Dedifferentiated amniotic fluid mesenchymal stem cell (primary cell): ENCODE results near the gene CD99L2.

Source experiments
- DNase-seq: peaks from one replicate; pipeline ENCODE4 v3.0.0-alpha.2; 2016; ENCODE audit errors: extremely low spot score

The CD99L2 gene

GRCh38 chrX:150792949-150793527 lies 105.4 kb downstream of the CD99L2 start:
- no peak for DNase-seq

- no peak for DNase-seq
These were observed 108.4 kb downstream of the CD99L2 start for GRCh38 chrX:150790021-150790420.

DNA sequence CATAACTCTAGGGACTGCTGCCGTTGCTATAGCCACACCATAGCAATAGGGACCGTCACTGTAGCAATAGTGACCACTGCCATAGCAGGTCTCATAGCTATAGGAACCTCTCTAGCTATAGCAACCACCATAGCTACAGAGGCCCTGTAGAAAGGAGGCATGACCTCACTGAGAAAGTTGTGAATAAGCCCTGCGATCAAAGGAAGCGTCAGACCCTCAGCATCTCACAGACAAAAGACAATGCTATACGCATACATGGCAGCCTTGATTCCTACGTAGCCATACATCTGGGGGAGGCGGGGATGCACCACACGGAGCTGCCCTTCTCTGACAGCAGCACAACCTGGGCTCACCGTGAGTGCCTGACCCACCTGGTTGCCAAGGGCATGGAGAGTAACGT lies 116.8 kb downstream of the CD99L2 start:
- no peak for DNase-seq

DNA sequence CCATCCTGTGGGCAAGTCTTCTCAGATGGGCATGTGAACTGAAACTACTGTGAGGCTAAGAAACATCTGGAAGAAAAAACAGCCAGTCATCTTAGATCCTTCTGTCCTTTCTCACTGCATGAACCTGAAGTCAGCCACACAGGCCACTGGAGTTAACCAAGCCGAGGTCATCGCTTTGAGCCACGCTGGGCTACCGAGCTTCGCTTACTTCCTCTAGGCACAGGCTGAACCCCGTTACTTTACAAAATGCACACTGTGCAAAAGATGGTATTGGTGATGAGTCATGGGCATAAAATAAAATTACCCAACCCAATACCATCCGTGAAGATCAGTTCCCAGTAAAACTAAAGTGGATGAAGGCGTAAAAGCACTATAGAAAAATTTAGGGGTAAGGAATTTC lies 119.1 kb downstream of the CD99L2 start:
- no peak for DNase-seq

GRCh38 chrX:150777328-150777992 lies 121.0 kb downstream of the CD99L2 start:
- DNase-seq, result no peak

- no peak for DNase-seq
These were observed 122.7 kb downstream of the CD99L2 start for GRCh38 chrX:150775569-150776350.

GRCh38 chrX:150774798-150775568 lies 123.5 kb downstream of the CD99L2 start:
- DNase-seq, result no peak

DNA sequence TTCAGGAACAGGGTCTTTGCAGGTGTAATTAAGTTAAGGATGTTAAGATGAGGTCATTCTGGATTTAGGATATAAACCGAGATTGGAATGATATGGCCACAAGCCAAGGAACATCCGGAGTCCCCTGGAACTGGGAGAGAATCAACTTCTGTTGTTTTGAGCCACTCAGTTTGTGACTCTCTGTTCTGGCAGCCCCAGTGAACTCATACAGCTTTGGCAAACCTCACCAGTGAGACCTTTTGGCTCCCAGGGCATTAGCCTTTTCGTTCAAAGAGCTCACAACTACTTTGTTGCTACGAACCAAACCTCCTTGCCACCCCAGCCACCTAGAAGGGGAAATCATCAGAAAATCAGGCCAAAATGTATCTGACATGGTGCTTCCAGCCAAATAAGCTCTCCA lies 124.8 kb downstream of the CD99L2 start:
- DNase-seq, result no peak

DNA sequence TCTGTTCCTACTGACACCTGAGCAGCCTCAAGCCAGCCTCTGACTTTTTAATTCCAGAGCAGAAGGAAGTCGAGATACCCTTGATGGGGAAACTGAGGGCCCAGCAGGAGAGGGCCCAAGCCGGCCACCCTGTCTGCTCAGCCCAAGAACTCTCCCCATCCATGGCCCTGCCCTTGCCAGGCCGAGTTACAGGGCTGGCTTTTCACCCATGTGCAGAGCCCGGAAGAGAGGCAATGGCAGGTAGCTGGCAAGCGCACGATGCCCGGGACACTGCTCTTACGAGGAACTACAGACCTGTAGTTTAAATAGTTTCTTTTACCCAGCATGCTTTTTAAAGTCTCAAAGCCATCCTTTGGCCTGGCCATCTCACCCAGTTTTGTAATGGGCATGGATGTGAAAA lies 125.4 kb downstream of the CD99L2 start:
- DNase-seq, result no peak

GRCh38 chrX:150772150-150772970 lies 126.1 kb downstream of the CD99L2 start:
- no peak for DNase-seq

GRCh38 chrX:150771116-150771515 lies 127.4 kb downstream of the CD99L2 start:
- no peak for DNase-seq

DNA sequence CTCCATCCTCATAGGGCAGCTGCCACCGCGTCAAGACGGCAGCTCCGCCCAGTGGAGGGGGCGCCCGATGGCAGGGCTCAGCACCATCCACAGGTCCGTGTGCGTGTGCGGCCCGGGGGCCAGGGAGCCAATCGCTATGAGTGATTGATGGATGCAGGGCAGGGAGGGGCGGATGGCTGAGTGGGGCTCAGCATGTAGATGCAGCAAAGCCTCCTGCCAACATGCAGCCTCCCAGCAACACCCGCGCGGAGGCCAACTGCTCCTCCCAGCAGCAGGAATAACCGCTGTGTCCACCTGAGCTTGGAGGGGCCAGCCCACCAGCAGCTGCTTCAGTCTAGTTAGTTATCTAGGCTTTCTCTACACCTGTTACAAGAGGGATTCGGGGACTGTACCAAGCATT lies 127.8 kb downstream of the CD99L2 start:
- DNase-seq, result no peak

DNA sequence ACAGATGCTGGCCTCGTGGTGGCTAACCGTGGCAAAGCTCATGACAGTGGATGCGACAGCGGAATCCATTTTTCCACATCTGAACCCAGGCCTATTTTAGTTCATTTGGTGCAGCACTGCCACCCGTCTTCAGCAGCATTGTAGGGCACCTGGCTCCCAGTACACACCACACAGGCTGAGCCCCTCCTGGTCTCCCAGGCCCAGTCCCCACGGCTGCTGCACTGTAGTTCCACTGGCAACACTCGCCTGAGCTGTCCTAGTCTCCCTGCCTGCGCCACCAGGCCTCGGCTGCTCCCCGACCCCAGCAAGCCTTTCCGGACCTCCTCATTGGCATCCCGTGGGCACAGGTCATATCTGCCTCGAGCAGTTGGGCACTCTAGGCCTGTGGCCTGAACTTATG lies 129.1 kb downstream of the CD99L2 start:
- DNase-seq, result no peak

GRCh38 chrX:150768580-150769190 lies 129.8 kb downstream of the CD99L2 start:
- no peak for DNase-seq

DNA sequence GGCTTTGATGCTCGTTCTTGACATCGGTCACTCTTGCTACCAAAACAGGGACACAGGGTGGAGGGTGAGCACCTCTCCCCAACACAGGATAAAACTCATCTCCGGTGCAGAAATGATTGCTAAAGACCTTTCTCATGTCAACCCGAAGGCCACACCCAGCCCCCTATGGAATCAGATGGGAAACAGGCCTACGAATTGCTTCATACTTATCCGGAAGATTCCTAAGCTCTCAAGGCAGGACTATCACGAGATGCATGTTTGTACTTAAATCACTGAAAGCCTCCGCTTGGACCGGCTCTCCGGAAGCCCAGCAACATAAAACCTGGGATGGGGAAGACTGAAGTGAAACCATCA lies 130.4 kb downstream of the CD99L2 start:
- DNase-seq, result no peak

DNA sequence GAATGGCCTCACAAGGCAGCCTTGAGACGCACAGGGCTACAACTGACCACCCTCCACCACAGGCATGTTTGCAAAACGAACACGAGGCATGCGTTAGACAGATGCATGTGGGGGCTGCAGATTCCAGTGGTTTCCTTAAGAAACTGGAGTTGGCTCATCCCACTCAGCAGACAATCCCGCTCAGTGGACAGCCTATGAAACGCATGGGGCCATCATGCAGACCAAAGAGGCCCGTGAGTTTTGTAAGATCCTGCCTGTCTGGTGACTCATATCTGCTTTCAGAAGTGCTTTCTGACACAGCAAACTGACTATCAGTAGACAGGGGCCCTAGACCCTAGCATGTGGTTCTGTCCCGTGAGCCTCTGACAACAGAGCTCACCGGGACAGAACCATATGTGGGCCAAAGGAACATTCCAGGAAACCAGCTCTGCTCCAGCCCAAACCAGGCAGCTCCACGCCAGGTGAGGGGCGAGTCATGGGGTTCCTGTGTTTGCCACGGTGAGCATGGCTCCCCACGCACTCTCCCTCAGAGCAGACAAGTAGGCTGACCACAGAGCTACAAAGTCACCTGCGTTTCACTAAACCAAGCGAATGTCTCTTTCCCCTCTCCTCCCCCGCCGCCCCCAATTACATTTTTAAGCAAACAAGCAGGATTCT lies 130.9 kb downstream of the CD99L2 start:
- DNase-seq, result peak; percentile 34

DNA sequence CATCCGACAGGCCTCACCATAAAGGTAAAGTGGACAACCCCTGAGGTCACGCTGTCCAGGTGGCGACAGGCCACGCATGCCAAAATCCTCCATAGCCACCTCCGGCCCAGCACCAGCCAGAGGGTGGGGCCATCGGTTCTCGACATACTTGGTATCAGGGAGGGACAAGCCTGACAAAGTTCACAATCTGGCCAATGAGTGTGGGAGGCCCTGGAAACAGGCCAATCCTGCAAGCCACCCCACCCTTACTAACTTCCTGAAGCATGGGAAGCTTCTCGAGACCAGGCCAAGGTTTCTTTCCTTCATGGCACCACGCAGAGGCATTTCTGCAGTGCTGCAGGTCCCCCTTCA lies 131.4 kb downstream of the CD99L2 start:
- no peak for DNase-seq

GRCh38 chrX:150766351-150767044 lies 132.0 kb downstream of the CD99L2 start:
- DNase-seq, result no peak

GRCh38 chrX:150765782-150766350 lies 132.6 kb downstream of the CD99L2 start:
- no peak for DNase-seq

- DNase-seq, result no peak
These were observed 133.2 kb downstream of the CD99L2 start for GRCh38 chrX:150765237-150765636.
